T-helper 2 cell treated with Interferon-gamma antibody and Interleukin-4, amounts not matched to agents 5 μg/mL and 100 μg/mL, for 36 hours (primary cell): ENCODE data around the gene PRR20B.
"Not testable (repeated sequence)": the region's sequence is repeated elsewhere in the genome, so short reads cannot be mapped to it uniquely, and the experiment has no call there.

Experiments
- DNase-seq: peaks from one replicate; pipeline ENCODE4 v3.0.0; 2021; ENCODE audit warnings: low spot score
- H3K27ac Mint-ChIP-seq: one replicate; pipeline ENCODE4 v1.8.0; 2021; ENCODE audit warnings: mild to moderate bottlenecking, mixed read lengths
- H3K27me3 Mint-ChIP-seq: one replicate; pipeline ENCODE4 v1.8.0; 2021; ENCODE audit warnings: low read depth, mixed read lengths
- H3K36me3 Mint-ChIP-seq: one replicate; pipeline ENCODE4 v1.8.0; 2021; ENCODE audit warnings: low read depth, mixed read lengths
- H3K4me1 Mint-ChIP-seq: one replicate; pipeline ENCODE4 v1.8.0; 2021; ENCODE audit warnings: low read depth, mixed read lengths
- H3K4me3 Mint-ChIP-seq: one replicate; pipeline ENCODE4 v1.8.0; 2022; ENCODE audit warnings: mild to moderate bottlenecking, moderate library complexity, mixed read lengths
- H3K9me3 Mint-ChIP-seq: one replicate; pipeline ENCODE4 v1.8.0; 2021; ENCODE audit warnings: mixed read lengths

Gene PRR20B

GRCh38 chr13:57147188-57147587 is at the start of gene PRR20B:
TSS of gene PRR20B (plus strand) at chr13:57147488. CDS start at chr13:57147875, 387 bp downstream.
- not testable (repeated sequence) for H3K9me3 Mint-ChIP-seq, H3K4me1 Mint-ChIP-seq, H3K36me3 Mint-ChIP-seq, H3K4me3 Mint-ChIP-seq, H3K27ac Mint-ChIP-seq, H3K27me3 Mint-ChIP-seq, DNase-seq

GRCh38 chr13:57114945-57115344 is 32.3 kb upstream of the PRR20B start:
- no peak for DNase-seq
- Mint-ChIP-seq H3K9me3 (peaks cover 63% of the 10 kb centered on the region), H3K27me3 (no peaks in the 10 kb centered on the region)

GRCh38 chr13:57123681-57124080 is 23.6 kb upstream of the PRR20B start:
- Mint-ChIP-seq H3K4me1 (no peaks in the 10 kb centered on the region), H3K27ac (no peak overlapping the region), H3K36me3 (no peaks in the 10 kb centered on the region), H3K9me3 (peaks cover 21% of the 10 kb centered on the region), H3K27me3 (no peaks in the 10 kb centered on the region), H3K4me3 (no peak overlapping the region)
- no peak for DNase-seq

More at GRCh38 chr13:57114945-57115344, 32.3 kb upstream of the PRR20B start:
- Mint-ChIP-seq H3K27ac (no peak overlapping the region), H3K4me3 (no peak overlapping the region), H3K4me1 (no peaks in the 10 kb centered on the region), H3K36me3 (no peaks in the 10 kb centered on the region)

- Mint-ChIP-seq H3K9me3 (peaks cover 26% of the 10 kb centered on the region), H3K4me3 (no peak overlapping the region), H3K4me1 (no peaks in the 10 kb centered on the region), H3K27ac (no peak overlapping the region), H3K27me3 (no peaks in the 10 kb centered on the region), H3K36me3 (no peaks in the 10 kb centered on the region)
- DNase-seq: no peak
Observed at GRCh38 chr13:57128909-57129308, 18.4 kb upstream of the PRR20B start.

GRCh38 chr13:57136093-57136492 is 11.2 kb upstream of the PRR20B start:
- no peak overlapping the region for H3K27ac Mint-ChIP-seq
- no peaks in the 10 kb centered on the region for H3K27me3 Mint-ChIP-seq
- no peaks in the 10 kb centered on the region for H3K36me3 Mint-ChIP-seq
- H3K4me1 Mint-ChIP-seq: no peaks in the 10 kb centered on the region
- H3K4me3 Mint-ChIP-seq: no peak overlapping the region
- DNase-seq: no peak
- H3K9me3 Mint-ChIP-seq: peaks cover 38% of the 10 kb centered on the region

- Mint-ChIP-seq H3K4me1 (no peaks in the 10 kb centered on the region), H3K4me3 (no peak overlapping the region), H3K27ac (no peak overlapping the region), H3K36me3 (no peaks in the 10 kb centered on the region), H3K27me3 (no peaks in the 10 kb centered on the region), H3K9me3 (peaks cover 33% of the 10 kb centered on the region)
- no peak for DNase-seq
Observed at GRCh38 chr13:57137585-57137984, 9.7 kb upstream of the PRR20B start.

- no peaks in the 10 kb centered on the region for H3K4me1 Mint-ChIP-seq
Observed at GRCh38 chr13:57138988-57139387, 8.3 kb upstream of the PRR20B start.

GRCh38 chr13:57139781-57140180 is 7.5 kb upstream of the PRR20B start:
- H3K9me3 Mint-ChIP-seq: peaks cover 23% of the 10 kb centered on the region
- DNase-seq, H3K27ac Mint-ChIP-seq, H3K4me1 Mint-ChIP-seq, H3K36me3 Mint-ChIP-seq, H3K4me3 Mint-ChIP-seq, H3K27me3 Mint-ChIP-seq: not testable (repeated sequence)

More at GRCh38 chr13:57138988-57139387, 8.3 kb upstream of the PRR20B start:
- Mint-ChIP-seq H3K9me3 (peaks cover 27% of the 10 kb centered on the region), H3K4me3 (no peak overlapping the region), H3K27ac (no peak overlapping the region), H3K27me3 (no peaks in the 10 kb centered on the region), H3K36me3 (no peaks in the 10 kb centered on the region)
- DNase-seq: no peak

- not testable (repeated sequence) for H3K4me1 Mint-ChIP-seq, DNase-seq, H3K27ac Mint-ChIP-seq, H3K36me3 Mint-ChIP-seq, H3K4me3 Mint-ChIP-seq, H3K27me3 Mint-ChIP-seq
- H3K9me3 Mint-ChIP-seq: peaks cover 20% of the 10 kb centered on the region
Observed at GRCh38 chr13:57140235-57140968, 6.9 kb upstream of the PRR20B start, which contains the start of gene PRR20A. TSS of gene PRR20A (plus strand) at chr13:57140918. CDS start at chr13:57141305, 387 bp downstream.

- H3K4me1 Mint-ChIP-seq, H3K4me3 Mint-ChIP-seq, H3K9me3 Mint-ChIP-seq, H3K27me3 Mint-ChIP-seq, H3K27ac Mint-ChIP-seq, H3K36me3 Mint-ChIP-seq, DNase-seq: not testable (repeated sequence)
Observed at GRCh38 chr13:57148106-57148505, 818 bp downstream of the PRR20B start.

GRCh38 chr13:57153761-57154160 is 6.5 kb downstream of the PRR20B start, which contains the start of gene PRR20C:
TSS of gene PRR20C (plus strand) at chr13:57154061. CDS start at chr13:57154448, 387 bp downstream.
- H3K9me3 Mint-ChIP-seq, DNase-seq, H3K4me1 Mint-ChIP-seq, H3K36me3 Mint-ChIP-seq, H3K27ac Mint-ChIP-seq, H3K4me3 Mint-ChIP-seq, H3K27me3 Mint-ChIP-seq: not testable (repeated sequence)

GRCh38 chr13:57160332-57160731 is 13.0 kb downstream of the PRR20B start, which contains the start of gene PRR20D:
TSS of gene PRR20D (plus strand) at chr13:57160632. CDS start at chr13:57161019, 387 bp downstream.
- DNase-seq, H3K4me3 Mint-ChIP-seq, H3K27me3 Mint-ChIP-seq, H3K4me1 Mint-ChIP-seq, H3K27ac Mint-ChIP-seq, H3K36me3 Mint-ChIP-seq, H3K9me3 Mint-ChIP-seq: not testable (repeated sequence)

GRCh38 chr13:57166897-57167296 is 19.6 kb downstream of the PRR20B start, which contains the start of gene PRR20E:
TSS of gene PRR20E (plus strand) at chr13:57167197. CDS start at chr13:57167584, 387 bp downstream.
- not testable (repeated sequence) for H3K9me3 Mint-ChIP-seq, H3K27me3 Mint-ChIP-seq, DNase-seq, H3K27ac Mint-ChIP-seq, H3K4me1 Mint-ChIP-seq, H3K4me3 Mint-ChIP-seq, H3K36me3 Mint-ChIP-seq

- Mint-ChIP-seq H3K4me3 (no peak overlapping the region), H3K27ac (no peak overlapping the region), H3K36me3 (no peaks in the 10 kb centered on the region), H3K27me3 (no peaks in the 10 kb centered on the region), H3K4me1 (no peaks in the 10 kb centered on the region), H3K9me3 (peaks cover 14% of the 10 kb centered on the region)
- no peak for DNase-seq
Observed at GRCh38 chr13:57191667-57192066, 44.4 kb downstream of the PRR20B start.
